PC-9 (cell line): ENCODE measurements around the gene IL21.

Experiments used
- EZH2 ChIP-seq: fragments of 200-600 bp; sonication (generic); IDR thresholded peaks from 2 replicates; pipeline ENCODE4 v1.8.0; 2017; ENCODE audit warnings: antibody characterized with exemption, low read depth
- TF ChIP-seq, protein P1 (sequence below): fragments of 200-600 bp; sonication (generic); conservative IDR thresholded peaks from 2 replicates; pipeline ENCODE4 v1.6.1; 2017; ENCODE audit warnings: mixed run types, antibody characterized with exemption, mild to moderate bottlenecking, moderate library complexity

DNA sequence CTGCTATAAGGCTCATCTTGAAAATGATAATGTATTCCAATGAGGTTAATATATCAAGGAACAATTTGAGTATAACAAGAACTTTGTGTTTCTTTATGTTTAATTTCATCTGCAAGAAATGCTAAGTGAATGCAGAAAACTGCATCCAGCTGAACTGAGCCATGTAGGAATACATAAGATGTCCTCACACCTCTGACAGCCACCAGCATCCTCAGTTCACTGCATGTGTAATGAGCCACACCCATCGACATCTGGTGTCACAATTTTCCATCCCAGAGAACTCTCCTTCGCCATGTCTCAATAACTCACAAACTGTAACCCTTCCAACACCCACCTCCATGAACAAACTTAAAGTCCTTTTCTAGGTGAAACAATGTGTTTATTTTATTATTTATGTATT lies 3.3 kb upstream of the IL21 start:
- TF ChIP-seq, protein P1, sequence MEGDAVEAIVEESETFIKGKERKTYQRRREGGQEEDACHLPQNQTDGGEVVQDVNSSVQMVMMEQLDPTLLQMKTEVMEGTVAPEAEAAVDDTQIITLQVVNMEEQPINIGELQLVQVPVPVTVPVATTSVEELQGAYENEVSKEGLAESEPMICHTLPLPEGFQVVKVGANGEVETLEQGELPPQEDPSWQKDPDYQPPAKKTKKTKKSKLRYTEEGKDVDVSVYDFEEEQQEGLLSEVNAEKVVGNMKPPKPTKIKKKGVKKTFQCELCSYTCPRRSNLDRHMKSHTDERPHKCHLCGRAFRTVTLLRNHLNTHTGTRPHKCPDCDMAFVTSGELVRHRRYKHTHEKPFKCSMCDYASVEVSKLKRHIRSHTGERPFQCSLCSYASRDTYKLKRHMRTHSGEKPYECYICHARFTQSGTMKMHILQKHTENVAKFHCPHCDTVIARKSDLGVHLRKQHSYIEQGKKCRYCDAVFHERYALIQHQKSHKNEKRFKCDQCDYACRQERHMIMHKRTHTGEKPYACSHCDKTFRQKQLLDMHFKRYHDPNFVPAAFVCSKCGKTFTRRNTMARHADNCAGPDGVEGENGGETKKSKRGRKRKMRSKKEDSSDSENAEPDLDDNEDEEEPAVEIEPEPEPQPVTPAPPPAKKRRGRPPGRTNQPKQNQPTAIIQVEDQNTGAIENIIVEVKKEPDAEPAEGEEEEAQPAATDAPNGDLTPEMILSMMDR: no peak
- TF ChIP-seq EZH2: no peak
